K562 (cell line): Measurements from ENCODE around the gene NDOR1. TPM values are rescaled to one million over a fixed set of nuclear protein-coding genes. Genes with fewer than 3 reads are reported as not detected.

Experiments used
- CREB3 ChIP-seq: fragments of 450-650 bp; conservative IDR thresholded peaks from 2 replicates; pipeline ENCODE4 v1.6.1; 2016; ENCODE audit warnings: missing genetic modification characterization, low read depth, mild to moderate bottlenecking, missing compliant biosample characterization, moderate library complexity
- DLX4 ChIP-seq: fragments of 250-450 bp; sonication (Bioruptor Pico); IDR thresholded peaks from 2 replicates; pipeline ENCODE4 v1.6.1; 2021; ENCODE audit warnings: mild to moderate bottlenecking
- ETS2 ChIP-seq: IDR thresholded peaks from 2 replicates; pipeline ENCODE4 v1.6.1; 2016; ENCODE audit warnings: borderline replicate concordance, missing genetic modification characterization, mild to moderate bottlenecking, moderate library complexity, missing compliant biosample characterization; ENCODE audit not compliant: poor library complexity, severe bottlenecking
- FOXK1 ChIP-seq: sonication (generic); formaldehyde crosslinking; IDR thresholded peaks from 2 replicates; pipeline ENCODE4 v1.8.0; 2022; ENCODE audit warnings: missing genetic modification reagents, mild to moderate bottlenecking, borderline replicate concordance
- GTF3C2 ChIP-seq: IDR thresholded peaks from 3 replicates; pipeline ENCODE4 v1.6.1; 2011; ENCODE audit warnings: borderline replicate concordance, mild to moderate bottlenecking, moderate library complexity; ENCODE audit not compliant: insufficient read length; ENCODE audit errors: extremely low read depth
- HOXB6 ChIP-seq: fragments of 250-450 bp; sonication (Bioruptor Pico); IDR thresholded peaks from 2 replicates; pipeline ENCODE4 v1.5.1; 2022; ENCODE audit warnings: mild to moderate bottlenecking, borderline replicate concordance
- MCM5 ChIP-seq: fragments of 450-650 bp; IDR thresholded peaks from 2 replicates; pipeline ENCODE4 v1.6.1; 2016; ENCODE audit warnings: low read depth
- MEF2D ChIP-seq: conservative IDR thresholded peaks from 2 replicates; pipeline ENCODE4 v1.6.1; 2016; ENCODE audit warnings: low read depth, missing genetic modification characterization, missing compliant biosample characterization
- NONO ChIP-seq, 2 experiments: fragments of 200-400 bp in 1 of 2; fragments of 450-650 bp in 1 of 2; formaldehyde crosslinking in 1 of 2; IDR thresholded peaks; 2 replicates each; pipeline ENCODE4 v1.6.1; 2017; ENCODE audit warnings: low read depth in 2 of 2, mild to moderate bottlenecking in 2 of 2, moderate library complexity in 2 of 2, low read length in 1 of 2
- PHTF2 ChIP-seq: fragments of 250-450 bp; sonication (Bioruptor Pico); IDR thresholded peaks from 2 replicates; pipeline ENCODE4 v1.5.0; 2021; ENCODE audit warnings: mild to moderate bottlenecking
- ZBED1 ChIP-seq: IDR thresholded peaks from 2 replicates; pipeline ENCODE4 v1.6.1; 2014
- ZBTB5 ChIP-seq: fragments of 450-650 bp; IDR thresholded peaks from 2 replicates; pipeline ENCODE4 v1.6.1; 2017; ENCODE audit warnings: antibody characterized with exemption
- ZFP91 ChIP-seq: sonication (generic); formaldehyde crosslinking; IDR thresholded peaks from 2 replicates; pipeline ENCODE4 v1.8.0; 2022; ENCODE audit warnings: mild to moderate bottlenecking, missing genetic modification reagents
- ZNF184 ChIP-seq: sonication (generic); formaldehyde crosslinking; IDR thresholded peaks from 2 replicates; pipeline ENCODE4 v1.5.0; 2020; ENCODE audit warnings: missing genetic modification reagents
- ZNF398 ChIP-seq: fragments of 250-450 bp; sonication (Bioruptor Pico); IDR thresholded peaks from 2 replicates; pipeline ENCODE4 v1.8.0; 2021; ENCODE audit warnings: moderate library complexity, mild to moderate bottlenecking, inconsistent platforms
- ZNF57 ChIP-seq: fragments of 450-650 bp; formaldehyde crosslinking; IDR thresholded peaks from 2 replicates; pipeline ENCODE4 v1.4.0; 2020; ENCODE audit warnings: mild to moderate bottlenecking, moderate library complexity
- ZNF764 ChIP-seq: fragments of 250-450 bp; sonication (Bioruptor Pico); IDR thresholded peaks from 2 replicates; pipeline ENCODE4 v1.4.0; 2020; ENCODE audit warnings: low read depth, mild to moderate bottlenecking, moderate library complexity
- polyA plus RNA-seq, 8 experiments: library from polyadenylated mRNA; depleted of rRNA in 4 of 8; stranded (reverse) in 5 of 8; unstranded in 3 of 8; fragments of >200 nt; fragmentation: Nextera tagmentation in 2 of 8; fragmentation: Illumina TruSeq in 1 of 8; extraction: Ambion mirVana in 2 of 8; extraction: Trizol in 1 of 8; gene quantifications; 2 replicates each; pipeline versions ENCODE4 v1.2.1 to v1.2.3, GENCODE V29; 2011 to 2014; ENCODE audit warnings: inconsistent platforms in 1 of 8, missing spikeins in 1 of 8
- total RNA-seq, 7 experiments: library from RNA; depleted of rRNA in 6 of 7; stranded (reverse); fragments of >200 nt in 6 of 7; fragmentation: Illumina TruSeq in 2 of 7; extraction: Trizol in 2 of 7; gene quantifications; 2 replicates each; pipeline versions ENCODE4 v1.2.1 to v1.2.3, GENCODE V29; 2011 to 2021; ENCODE audit warnings: low replicate concordance in 1 of 7

The NDOR1 gene
- total and polyA plus RNA-seq, 9 of the 15 experiments (the other 6 are each of a cell fraction or from before 2014, with no cell fraction given) = 0.06 to 36.9 (median 6.9) TPM

GRCh38 chr9:137240841-137241489 lies 35.5 kb downstream of the NDOR1 start, which contains the start of gene TUBB4B (continued):
- TF ChIP-seq GTF3C2 (no peak), ZBTB5 (no peak), CREB3 (tag) (no peak), ZNF57 (no peak), NONO (IDR thresholded peaks at IDR 0.05; ENCODE audit: low read depth in 2 of 2, low read length in 1 of 2) (peak in 1 of 2 experiments; percentile 92; a peak in 2 of 4 replicates), HOXB6 (no peak), ZBED1 (peak; percentile 75; the same call in 1 of the 2 replicates), MCM5 (no peak), ZFP91 (0 out of 2 replicates have a peak, but pooled peaks have one; percentile 32), FOXK1 (CRISPR knock-in tag) (peak; percentile 41; the same call in 1 of the 2 replicates), PHTF2 (CRISPR knock-in tag) (no peak), ZNF398 (no peak), DLX4 (CRISPR knock-in tag) (no peak), ETS2 (tag) (no peak), ZNF764 (no peak), MEF2D (tag) (no peak), ZNF184 (CRISPR knock-in tag) (no peak)
